GOT3 (cell line): ENCODE measurements around the gene ADAMTSL1.
"Not testable (repeated sequence)": the region's sequence is repeated elsewhere in the genome, so short reads cannot be mapped to it uniquely, and the experiment has no call there.

Experiments
- DNase-seq: peaks from one replicate; lab custom pipeline; 2025; ENCODE audit warnings: mixed read lengths; lab: John Stamatoyannopoulos, UW

ADAMTSL1 gene

DNA sequence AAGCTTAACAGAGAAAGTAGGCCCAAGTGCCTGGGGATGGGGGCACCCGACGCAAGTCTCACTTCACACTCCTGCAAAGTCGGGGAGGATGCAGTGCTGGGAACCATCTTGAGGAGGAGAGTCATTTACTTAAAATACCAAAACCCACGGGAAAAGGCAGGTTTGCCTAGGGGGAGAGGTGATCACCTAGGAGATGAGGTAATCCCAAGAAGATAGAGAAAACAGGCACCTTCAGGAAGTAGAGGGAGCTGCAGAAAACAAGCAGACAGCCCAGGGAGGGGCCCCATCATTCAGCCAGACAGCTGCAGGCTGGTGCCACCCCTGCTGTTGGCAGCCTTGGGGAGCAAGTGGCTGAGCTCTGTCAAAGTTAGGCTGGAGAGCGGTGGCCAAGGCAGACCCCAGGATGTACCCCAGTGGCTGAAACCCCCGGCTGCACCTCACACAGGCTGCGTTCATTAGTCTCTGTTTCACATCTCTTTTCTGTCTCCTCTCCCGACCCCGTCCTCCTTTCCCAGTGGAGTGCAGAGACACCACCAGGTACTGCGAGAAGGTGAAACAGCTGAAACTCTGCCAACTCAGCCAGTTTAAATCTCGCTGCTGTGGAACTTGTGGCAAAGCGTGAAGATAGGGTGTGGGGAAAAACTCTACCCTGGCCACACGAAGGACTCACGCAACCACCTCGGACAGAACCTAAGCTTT is 434.1 kb downstream of the ADAMTSL1 start:
- DNase-seq, result no peak

DNA sequence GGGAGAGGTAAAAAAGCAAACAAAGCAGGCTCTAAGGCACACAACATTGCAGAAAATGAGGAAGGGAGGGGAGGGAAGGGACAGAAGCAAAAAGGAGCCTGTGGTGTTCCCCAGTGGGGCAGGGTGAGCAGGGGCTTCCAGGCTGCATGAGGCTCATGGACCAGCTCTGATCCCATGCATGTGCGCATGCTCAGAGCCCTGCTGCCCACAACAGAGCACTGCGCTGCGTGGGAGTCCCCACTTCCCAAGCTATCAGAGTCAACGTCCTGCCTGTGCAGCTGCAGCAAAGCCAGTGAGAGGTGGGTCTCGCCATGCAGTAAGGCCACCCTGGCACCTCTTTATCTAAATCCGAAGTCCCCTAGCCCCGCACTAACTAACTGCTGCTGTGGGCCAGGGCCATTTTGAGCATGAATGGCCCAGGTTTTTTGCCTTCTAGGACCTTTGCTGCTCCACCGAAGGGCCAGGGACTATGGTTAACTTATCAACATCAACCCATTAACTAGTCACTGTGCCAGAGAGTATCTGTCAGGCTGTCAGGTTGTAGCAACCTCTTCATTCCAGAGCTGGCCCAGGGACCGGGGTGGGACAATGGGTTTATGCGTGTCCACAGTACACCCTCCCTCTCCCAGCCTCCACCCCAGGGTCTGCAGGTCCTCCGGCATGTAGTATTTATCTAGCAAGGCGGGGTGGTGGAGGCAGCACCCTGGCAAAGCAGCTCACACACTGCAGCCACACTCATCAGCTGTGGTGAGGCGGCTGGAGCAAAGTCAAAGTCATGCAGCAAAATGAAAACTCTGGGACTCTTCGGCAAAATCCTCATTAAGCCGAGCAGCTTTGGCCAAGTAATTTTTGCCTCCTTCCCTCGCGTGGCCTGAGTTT is 435.4 kb downstream of the ADAMTSL1 start:
- DNase-seq, result no peak

DNA sequence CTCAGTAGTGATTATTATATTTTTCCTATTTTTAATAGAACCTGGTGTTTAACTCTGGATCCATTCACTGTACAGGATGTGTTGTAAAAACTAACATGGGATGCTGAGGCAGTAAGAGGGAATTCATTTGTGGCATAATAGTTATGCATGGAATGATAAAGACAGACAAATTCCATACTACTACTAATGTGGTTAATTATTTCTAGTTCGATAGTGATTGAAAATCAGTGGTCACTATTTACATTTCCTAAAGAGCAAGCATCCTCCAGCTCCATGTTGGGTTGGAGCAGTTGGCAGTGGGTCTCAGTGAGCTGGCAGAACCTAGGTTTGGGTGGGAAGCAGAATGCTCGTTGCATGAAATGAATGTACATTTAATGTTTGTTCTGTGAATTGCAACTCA is 436.5 kb downstream of the ADAMTSL1 start:
- DNase-seq, result no peak

DNA sequence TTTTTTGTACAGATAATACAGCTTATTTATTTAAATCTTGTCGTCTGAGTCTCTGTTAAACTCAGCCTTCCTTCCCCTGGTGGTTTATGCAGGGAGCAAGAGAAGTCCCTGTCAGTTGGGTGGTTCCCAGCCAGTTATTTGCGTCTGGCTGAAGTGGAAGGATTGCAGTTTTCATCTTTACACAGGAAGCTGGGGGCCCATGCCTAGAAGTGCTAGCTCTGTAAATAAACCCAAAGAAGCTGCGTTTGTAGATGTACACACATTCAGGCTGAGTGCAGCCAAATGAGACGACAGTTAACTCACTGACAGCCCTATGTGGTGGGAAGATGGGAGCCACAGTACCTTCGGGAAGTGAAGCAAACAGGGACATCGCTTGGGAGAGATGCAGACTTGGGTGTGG is 437.0 kb downstream of the ADAMTSL1 start:
- DNase-seq, result no peak

DNA sequence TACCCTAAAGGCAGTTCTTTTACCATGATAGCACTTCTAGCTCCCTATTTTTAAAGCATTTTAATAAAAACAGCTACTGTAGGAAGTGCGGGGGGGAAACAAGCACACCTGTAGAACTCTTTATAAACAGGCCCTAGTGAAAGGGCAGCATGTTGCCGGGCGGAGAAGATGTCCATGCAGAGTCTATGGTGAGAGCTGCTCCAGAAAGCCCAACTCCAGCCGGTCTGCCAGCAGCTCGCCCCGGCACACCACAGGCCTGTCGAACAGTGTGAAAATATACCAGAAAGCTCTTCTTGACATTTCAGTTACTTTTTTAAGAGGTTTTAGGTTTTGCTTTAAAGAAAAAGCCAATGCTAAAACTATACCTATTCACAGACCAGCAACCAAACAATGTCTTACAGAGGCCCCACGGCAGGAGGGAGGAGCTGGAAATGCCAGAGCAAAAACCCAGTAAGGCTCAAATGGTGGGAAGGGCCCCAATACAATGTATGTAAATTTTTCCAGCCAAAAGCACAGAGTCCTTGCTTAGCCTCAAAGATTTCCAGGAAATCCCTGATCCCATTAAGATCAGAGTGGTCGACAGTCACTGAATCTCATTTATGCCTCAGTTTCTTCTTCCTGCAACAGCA is 437.9 kb downstream of the ADAMTSL1 start:
- DNase-seq, result no peak

DNA sequence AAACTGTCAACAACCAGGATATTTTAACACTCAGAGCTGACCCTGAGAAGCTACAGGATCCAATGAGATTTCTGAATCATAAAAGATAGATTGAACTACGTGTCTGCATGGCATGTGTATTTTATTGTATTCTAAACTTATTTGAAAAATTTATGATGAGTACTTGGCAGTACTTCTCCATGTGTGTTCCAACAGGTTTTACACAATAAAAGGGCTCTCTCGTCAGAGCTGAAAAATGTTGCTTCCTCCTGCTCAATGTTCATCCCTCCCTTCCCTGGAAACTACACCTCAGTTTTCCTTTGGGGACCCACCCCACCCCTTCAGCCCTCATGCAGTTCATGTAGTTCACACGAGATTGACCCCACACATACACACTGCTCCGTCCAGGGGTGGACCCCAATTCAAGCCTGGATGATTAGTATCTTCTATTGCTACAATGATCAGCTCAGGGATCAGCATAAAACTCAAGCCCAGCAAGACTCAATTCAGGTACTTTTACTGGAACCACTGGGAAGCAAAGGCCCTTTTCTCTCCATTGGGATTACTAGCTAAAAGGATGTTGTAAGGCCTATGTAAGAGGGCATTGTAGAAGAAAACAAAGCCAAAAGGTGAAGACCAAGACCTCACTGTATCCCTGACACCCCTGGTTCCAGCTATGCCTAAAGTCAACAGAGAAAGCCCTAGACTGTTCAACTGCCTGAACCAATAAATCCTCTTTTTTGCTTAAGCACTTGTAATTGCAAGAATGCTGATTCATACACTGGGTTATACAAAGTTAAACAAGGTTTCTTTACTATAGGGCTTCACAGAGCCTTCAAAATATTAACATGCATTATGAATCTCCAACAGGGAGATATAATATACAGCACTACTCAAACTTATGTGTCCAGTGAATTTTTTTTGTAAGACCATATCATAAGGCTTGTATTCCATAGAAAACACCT is 446.5 kb downstream of the ADAMTSL1 start:
- no peak for DNase-seq

DNA sequence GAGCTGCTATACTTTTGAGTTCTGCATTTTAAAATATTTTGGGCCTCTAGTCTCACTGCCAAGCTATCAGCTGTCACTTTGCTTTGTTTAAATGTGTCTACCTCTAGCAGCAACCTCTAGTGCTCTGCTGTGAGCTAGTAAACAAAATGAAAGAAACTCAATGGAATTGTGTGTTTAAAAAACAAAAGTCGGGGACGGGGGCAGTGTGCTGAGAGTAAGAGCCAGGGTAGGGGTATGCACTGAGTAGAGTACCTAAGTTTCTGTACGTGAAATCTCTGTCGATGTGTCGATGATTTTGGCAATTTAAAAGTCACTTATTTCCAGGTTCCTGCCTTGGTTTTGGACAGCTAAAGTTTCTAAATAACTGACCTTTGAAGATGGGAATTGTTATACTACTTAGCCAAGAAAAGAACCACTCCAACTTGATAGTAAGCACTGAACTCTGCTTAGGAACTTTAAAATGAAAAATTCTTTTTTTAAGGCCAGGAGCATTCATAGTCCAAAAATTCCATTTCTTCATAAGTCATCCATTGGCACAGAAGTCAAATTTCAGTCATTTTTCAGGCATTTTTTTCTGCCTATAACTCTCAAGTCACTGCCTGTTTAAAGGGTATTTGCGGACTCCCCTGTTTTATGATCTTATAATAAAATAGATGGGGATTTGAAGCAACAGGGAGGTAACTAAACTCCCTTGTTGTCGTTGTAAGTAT is 447.6 kb downstream of the ADAMTSL1 start:
- DNase-seq, result no peak

DNA sequence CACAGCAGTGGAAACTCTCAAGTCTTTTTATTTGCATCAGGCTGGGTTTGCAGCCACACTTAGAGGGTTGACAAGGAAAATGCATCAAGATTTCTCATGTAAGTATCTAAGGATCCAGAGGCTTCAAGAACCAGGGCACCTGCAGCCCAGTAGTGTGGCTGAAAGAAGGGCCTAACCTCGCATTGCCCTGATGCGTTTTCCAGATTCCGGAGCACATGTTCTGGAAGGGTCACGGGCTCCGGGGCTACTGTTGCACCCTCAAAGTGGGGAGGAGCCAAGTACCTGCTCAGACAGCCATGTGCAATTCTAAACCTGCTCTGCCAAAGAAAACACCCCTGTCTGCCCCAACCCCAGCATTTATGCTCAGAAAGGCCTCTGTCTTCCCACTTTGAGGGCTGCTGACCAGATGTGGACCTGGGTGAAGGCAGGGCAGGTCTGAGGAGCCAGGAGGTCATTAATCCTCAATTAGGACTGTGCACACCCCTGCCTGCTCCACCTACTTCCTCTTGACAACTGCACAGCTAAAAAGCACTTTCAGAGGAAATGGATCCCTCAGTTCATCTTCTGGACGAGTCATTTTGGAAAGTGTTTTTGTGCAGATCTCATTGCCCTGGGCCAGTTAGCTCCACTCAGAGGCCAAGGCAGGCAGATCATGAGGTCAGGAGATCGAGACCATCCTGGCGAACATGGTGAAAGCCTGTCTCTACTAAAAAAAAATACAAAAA is 448.4 kb downstream of the ADAMTSL1 start:
- no peak for DNase-seq

DNA sequence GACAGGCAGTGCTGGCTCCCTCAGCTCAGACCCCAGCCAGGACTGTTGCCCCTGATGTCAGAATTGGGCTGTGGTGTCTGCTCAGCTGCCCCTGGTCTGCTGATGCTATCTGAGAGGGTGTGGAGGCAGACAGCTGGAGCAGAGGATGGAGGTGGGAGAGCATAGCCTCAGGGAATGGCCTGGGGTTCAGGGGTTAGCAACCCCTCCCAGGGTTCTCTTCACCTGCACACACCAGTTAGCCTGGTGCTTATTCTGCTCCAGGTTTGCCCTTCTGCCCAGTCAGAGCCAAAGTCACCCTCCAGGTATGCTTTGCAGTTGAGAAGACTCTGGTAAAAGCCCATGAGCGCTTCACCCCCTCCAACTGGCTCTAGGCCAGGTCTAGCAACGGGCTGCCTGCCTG is 449.2 kb downstream of the ADAMTSL1 start:
- DNase-seq, result no peak

DNA sequence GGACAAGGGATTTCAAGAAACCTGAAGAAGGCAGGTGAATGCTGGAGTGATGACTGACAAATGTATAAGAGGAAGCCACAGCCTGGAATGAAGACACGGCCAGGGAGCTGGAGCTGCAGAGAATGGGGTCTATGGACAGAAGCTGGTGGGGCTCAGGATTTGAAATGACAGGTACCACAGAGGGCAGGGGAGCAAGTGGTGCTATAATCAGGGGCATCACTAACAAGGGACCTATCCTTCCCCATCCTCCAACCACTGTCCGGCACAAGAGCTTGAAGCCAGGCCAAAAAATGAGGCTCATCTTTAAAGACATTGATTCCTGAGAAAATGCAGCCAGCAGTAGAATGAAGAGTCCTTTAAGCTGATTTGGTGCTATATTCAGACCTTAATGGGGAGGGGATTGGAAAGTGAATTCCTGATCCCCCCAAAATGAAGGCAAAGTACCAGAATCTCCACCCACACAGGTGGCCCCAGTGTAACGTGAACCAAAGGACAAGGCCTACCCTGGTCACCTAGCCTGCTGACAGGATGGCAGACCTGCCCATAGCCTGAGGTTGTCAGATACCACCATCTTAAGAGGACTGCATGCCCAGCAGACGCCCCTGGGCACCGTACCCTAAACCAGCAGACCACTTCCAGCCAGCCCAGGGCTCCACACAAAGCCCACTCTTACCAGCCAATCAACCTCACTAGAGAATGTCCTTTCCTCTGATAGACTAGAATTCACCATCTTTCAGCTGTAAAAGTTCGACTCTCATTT is 449.9 kb downstream of the ADAMTSL1 start:
- no peak for DNase-seq

DNA sequence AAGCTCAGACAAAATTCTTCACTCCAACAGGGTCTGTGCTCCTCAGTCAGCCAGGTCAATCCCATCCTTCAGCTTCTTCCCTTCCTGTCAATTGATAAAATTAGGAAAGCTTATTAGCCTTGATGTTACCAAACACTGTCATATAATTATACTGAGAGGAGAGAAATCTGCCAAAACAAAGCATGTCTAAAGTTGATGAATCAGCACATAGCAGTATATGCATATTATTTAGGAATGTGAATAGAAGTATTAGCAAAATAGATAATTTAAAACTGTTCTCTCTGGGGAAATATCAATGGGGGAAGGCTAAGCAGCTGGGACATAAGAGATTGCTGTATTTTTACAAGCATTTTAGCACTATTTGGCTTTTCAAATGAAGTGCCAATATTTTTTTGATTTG is 451.9 kb downstream of the ADAMTSL1 start:
- no peak for DNase-seq

DNA sequence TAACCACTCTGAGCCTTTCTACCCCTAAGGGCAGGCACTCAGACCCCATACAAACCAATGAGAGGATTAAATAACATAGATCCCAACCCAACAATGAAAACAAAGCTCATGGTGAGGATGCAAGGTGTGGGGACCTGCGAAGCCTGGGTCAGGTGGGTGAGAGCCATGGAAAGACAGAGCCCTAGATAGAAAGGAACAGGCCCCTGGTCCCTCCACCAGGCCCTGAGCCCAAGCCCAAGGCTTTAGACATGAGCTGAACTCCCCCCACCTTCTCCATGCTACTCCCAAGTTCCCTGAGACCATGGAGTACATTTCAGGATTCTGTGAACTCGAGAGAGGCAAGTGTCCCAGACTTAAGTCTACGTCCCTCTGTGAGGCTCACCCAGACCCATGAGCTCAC is 452.6 kb downstream of the ADAMTSL1 start:
- DNase-seq, result no peak

DNA sequence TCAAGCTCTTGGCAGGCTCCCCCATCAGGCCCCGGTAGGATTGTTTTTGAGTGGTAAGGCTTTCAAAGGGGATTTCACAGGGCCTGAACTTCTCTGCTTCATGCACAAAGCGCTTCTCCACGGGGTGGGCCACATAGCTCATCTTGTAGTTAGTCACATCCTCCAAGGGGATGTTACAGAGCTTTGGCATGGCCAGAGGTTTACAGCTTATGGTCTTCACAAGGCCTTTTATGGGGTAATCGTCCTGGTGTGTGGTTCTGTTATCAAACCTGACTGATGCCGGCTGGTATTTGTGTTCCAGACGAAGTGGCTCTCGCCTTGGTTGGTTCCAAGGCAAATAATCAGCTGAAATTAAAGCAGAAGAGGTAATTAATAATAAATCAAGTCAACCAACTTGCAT is 454.8 kb downstream of the ADAMTSL1 start:
- DNase-seq, result no peak

DNA sequence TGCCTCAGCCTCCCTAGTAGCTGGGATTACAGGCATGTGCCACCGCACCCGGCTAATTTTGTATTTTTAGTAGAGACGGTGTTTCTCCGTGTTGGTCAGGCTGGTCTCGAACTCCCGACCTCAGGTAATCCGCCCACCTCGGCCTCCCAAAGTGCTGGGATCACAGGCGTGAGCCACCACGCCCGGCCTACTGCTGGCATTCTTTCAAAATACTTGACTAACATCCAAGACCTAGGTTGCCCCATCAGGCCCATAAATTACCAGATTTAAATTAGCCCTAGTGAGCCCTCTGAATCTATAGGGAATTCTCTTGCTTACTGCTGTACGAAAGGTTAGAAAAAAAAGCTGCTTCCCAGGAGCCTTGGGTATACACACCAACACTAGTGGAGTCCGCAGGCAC is 456.7 kb downstream of the ADAMTSL1 start:
- not testable (repeated sequence) for DNase-seq

DNA sequence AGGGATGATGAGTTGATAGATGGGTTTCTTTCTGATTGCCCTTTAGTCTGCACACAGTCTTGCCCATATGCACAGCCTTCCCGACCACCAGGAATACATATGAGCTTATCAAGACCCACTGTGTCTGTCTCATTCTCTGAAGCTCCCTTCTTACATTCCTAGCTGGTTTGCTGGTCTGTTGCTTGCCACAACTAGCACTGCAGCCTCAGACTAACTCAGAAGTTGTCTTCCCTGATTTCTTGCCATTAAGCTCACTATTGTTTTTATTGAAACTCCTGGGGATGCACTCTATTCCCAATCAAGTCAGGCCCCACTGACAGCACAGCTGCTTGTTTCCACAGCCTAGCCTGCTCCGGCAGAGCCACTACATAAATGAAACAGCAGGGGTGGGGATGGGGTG is 461.6 kb downstream of the ADAMTSL1 start:
- no peak for DNase-seq

DNA sequence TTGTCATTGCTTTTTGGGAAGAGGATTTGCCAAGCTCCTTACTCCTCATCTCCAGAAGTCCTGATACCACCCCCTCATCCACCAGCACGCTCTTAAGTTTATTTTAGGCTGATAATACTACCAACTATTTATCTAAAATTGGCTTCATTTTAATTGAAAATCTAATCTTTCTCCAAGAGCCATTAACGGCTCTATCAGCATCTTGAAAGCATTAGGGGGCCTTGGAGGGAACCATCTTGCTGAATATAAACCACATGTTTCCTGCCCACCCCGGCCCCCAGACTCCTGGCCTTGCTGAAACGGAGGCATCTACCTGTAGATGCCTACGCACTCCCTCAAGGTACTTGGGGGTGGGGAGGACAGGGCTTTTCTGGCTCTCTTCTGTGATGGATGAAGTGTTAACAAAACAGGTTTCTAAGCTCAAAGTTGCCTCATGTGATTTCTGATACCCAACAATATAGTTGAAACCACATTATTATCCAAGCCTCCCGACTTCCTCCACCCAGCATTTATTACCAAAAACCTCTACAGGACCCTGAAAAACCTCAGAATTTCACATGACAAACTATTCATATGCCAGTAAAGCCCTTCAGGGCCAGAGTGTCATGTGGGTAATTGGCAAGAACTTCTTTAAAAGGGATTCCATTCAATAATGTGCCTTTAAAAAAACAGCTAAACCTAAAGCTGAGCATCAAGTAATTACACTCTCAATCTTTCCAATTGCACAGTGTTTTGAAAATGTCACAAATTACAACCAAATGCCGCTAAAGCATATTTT is 462.3 kb downstream of the ADAMTSL1 start:
- no peak for DNase-seq

DNA sequence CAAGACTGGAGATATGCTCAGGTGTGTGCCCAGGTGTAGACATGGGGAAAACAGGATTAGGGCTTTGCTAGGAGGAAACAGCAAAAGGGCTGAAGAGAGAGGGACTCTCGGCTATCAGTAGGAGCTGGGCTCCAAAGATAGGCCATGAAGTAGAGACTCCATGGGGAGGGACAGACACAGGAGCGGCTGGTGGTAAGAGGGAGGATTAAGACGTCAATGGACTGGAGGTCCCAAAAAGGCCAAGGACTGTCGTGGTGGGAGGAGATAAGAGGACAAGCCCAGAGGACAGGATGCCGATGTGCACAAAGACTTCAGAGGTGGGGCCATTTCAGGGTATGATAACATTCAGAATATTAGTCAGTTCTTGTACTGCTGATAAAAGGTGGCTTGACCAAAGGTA is 466.0 kb downstream of the ADAMTSL1 start:
- no peak for DNase-seq

DNA sequence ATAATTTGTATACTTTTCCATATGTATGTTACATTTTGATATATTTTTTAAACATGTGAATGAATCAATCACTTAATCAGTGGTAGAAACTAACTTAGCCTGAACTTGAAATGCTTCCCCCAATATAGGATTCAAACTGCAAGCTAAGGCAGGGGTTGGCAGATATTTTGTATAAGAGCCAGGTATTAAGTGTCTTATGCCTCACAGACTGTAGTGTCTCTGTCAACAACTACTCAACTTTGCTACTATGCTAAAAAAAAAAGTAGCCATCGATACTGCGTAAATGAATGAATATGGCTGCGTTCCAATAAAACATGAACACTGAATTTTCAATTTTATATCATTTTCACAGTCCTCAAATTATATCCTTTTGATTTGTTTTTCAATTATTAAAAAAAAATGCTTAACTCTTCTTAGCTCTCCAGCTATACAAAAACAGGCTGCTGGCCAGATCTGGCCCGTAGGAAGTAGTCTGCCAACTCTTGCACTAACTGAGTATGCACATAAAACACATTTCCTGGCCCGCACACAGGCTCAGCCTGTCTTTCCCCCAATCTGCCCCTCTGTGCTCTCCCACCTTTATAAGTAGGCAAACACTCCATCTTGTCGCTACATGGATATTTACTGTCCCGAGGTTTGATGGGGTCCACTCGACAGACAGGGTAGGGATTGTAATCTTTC is 467.2 kb downstream of the ADAMTSL1 start:
- no peak for DNase-seq
